NK-92 treated with Interleukin-12 subunit alpha and Interleukin-12 subunit beta, amount 100 ng/mL, for 24 hours (cell line): ENCODE measurements around the gene CCDC7.
"Not testable (repeated sequence)": the region's sequence is repeated elsewhere in the genome, so short reads cannot be mapped to it uniquely, and the experiment has no call there.

Source experiments
- DNase-seq: peaks from one replicate; lab custom pipeline; 2025; lab: John Stamatoyannopoulos, UW

Gene CCDC7

DNA sequence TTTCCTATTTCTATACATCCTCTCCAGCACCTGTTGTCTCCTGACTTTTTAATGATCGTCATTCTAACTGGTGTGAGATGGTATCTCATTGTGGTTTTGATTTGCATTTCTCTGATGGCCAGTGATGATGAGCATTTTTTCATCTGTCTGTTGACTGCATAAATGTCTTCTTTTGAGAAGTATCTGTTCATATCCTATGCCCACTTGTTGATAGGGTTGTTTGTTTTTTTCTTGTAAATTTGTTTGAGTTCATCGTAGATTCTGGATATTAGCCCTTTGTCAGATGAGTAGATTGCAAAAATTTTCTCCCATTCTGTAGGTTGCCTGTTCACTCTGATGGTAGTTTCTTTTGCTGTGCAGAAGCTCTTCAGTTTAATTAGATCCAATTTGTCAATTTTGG is 253.7 kb downstream of the CCDC7 start:
- DNase-seq: not testable (repeated sequence)

DNA sequence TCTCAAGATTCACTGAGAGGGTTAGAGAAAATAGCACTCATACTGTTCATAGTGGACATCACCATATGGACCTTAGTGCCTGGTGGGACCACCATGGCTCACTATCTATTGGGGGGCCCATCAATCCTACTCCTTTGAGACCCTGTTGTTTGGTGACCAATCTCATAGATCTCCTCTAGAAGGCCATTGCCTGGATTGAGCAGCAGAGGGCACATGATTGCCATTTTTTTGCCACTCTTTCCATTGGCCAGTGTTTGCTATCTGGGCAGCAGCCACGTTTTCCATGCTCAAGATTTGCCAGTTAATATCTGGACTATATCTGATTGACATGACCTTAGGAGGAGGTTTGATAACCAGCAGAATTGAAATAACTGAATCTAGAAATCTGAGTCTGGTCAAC is 267.6 kb downstream of the CCDC7 start:
- no peak for DNase-seq

DNA sequence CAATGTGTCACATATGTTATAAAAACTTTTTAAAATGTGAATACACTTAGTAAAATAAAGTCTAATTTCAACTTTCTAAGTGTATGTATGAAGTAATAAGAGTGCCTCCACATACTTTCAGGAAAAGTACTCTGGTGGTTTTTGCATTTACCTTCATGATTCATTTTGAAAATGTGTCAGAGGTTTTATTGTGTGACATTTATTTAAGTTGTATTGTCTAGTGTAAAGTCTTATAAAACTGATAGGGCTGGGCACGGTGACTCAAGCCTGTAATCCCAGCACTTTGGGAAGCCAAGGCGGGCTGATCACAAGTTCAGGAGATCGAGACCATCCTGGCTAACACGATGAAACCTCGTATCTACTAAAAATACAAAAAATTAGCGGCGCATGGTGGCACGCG is 285.6 kb downstream of the CCDC7 start:
- no peak for DNase-seq

DNA sequence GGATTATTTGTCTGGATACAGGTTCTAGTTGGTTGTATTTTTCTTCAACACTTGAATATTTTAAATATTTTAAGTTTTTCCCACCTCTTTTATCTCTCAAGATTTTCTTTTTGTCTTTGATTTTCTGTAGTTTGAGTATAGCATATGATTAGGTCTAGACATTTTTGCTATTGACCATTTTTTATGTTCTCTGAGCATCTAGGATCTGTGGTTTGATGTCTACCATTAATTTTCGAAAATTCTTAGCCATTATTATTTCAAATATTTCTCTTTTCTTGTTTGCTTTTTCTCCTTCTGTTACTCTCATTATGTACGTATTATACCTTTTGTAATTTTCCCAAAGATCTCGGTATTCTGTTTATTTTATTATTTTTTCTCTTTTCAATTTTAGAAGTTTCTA is 293.0 kb downstream of the CCDC7 start:
- DNase-seq: no peak

DNA sequence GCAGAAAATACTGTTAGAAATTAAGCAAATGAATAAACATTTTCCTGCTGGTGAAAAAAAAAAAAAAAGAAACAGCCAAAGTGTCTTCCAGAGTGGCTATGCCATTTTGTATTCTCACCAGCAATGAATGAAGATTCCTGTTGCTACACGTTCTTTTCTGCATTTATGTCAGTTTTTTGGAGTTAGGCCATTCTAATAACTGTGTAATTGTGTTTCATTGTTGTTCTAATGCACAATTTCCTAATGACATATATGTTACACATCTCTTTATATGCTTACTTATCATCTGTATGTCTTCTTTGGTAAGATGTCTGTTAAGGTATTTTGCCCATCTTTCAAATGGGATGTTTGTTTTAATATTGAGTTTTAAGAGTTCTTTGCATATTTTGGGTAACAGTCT is 298.4 kb downstream of the CCDC7 start:
- DNase-seq: no peak

DNA sequence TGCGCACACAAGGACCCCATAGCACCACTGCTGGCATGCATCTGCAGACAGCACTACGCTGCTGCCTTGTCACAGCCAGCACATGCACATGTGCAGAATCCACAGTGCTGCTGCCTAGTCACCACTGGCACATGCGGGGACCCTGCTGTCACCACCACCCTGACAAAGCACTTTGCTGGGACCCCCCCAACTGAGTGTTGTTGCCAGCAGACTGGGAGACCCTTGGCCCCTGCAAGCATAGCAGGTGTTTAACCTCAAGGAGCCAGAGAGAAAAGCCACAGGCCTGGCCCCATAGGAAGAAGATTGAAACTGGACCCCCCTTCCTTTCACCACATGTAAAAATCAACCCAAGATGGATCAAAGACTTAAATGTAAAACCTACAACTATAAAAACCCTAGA is 300.9 kb downstream of the CCDC7 start:
- DNase-seq: no peak

DNA sequence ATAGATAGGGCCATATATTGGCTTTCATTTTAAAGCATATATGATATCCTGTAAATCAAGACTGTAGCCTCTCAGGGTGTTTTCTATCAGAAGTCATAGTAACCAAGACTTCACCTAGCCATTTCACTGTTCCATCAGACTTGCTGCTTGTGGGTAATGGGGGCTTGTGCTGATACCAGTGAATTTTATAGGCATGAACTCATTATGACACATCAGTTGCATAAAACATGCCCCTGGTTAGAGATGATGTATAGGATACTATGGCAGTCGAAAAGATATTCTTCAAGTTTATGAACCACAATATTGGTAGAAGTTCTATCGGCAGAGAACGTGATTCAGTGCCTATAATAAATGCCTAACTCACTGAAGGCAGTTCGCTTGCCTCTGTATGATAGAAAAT is 305.6 kb downstream of the CCDC7 start:
- DNase-seq: no peak

DNA sequence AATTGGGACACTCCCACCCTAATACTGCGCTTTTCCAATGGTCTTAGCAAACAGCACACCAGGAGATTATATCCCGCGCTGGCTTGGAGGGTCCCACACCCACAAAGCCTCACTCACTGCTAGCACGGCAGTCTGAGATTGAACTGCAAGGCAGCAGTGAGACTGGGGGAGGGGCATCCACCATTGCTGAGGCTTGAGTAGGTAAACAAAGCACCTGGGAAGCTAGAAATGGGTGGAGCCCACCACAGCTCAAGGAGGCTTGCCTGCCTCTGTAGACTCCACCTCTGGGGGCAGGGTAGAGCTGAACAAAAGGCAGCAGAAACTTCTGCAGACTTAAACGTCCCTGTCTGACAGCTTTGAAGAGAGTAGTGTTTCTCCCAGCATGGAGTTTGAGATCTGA is 309.0 kb downstream of the CCDC7 start:
- not testable (repeated sequence) for DNase-seq

DNA sequence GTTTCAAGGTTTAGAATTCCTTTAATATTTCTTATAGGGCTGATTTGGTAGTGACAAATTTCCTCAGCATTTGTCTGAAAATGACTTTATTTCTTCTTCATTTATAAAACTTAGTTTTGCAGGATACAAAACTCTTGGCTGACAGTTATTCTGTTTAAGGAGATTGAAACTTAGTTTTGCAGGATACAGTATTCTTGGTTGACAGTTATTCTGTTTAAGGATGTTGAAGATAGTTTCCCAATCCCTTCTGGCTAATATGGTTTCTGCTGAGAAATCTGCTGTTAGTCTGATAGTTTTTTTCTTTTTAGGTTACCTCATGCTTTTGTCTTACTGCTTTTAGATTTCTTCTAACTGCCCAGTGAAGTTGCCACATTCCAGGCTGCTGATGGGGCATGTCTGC is 325.3 kb downstream of the CCDC7 start:
- no peak for DNase-seq

DNA sequence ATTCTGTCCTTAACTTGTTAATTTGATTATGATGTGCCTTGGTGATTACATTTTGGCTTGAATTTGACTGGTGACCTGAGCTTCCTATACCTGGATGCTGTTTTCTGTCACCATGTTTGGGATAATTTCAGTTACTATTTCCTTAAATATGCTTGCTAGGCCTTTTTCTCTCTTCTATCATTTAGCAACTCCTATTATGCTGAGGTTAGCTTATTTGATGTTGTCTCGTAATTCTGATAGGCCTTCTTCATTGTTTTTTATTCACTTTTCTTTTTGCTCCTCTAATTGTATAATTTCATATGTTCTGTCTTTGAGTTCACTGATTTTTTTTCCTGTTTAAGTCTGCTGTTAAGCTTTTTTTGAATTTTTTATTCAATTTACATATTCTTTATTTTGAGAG is 327.2 kb downstream of the CCDC7 start:
- no peak for DNase-seq

DNA sequence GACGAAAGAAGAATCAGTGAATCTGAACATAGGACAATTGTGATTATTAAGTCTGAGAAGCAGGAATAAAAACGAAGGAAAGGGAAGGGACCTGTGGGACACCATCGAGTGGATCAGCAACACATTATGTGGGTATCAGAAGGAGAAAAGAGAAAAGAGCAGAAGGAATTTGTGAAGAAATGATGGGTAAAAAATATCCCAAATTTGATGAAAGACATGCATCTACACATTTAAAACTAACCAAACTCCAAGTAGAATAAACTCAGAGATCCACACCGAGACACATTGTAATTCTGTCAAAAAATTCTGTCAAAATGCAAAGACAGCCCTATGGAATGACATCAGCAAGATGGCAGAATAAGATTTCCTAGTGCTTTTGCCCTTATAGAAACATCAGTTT is 341.0 kb downstream of the CCDC7 start:
- DNase-seq: no peak

DNA sequence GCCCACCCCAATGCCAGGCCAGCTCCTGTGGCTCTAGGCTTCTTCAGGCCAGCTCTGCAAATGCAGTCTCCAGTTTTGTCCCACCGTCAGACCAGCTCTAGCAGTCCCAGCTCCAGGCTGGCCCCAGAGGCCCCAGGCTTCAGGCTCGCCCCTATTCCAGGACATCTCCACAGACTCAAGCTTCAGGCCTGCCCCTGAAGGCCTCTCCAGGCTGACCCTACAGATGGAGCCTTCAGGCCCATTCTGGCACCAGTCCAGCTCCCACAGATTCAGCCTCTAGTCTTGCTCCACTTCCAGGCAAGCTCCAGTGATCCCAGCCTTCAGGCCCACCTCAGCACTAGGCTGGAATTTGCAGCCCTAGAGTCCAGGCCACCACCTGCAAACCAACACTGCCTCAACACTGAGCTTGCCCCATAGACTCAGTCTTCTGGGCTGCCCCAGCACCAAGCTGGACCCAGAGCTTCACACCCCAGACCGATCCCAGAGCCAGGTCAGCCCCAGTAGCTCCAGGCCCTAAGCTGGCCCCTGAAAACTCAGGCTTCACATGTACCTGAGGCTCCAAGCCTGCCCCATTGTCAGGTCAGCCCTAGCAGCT is 341.8 kb downstream of the CCDC7 start:
- DNase-seq: no peak

DNA sequence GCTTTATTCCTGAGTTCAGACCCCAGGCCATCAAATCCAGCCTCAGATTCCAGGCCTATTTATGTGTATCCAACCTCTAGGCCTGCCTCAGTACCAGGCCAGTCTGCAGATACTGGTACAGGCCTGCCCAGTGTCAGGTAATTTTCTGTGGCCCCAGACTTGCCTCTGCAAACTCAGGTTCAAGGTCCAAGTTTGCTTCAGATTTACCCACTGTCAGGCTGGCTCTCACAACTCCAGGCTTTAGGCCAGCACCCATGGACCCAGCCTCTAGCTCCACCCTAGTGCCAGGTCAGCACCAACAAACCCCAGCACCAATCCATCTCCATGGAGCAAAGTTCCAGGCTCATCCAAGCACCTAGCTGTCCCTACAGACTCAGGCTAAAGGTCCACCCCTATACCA is 342.4 kb downstream of the CCDC7 start:
- no peak for DNase-seq

DNA sequence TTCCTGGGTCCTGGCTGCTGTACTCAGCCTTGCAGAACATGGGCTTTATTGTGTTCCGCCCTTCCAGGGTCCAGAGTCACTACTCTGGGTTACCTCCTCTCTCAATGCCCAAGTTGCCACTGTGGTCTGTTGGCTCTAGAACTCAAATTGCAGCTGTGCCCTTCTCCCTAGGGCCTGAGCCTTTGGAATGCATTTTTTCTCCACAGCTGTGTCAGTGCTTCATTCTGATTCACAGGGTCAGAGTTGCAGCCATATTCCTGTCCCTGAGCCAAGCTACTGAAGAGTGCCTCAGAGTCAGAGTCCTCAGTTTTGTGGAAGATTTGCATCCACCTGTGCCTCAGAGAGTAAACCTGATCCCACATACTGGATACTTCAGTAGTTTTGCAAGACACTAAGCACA is 344.5 kb downstream of the CCDC7 start:
- no peak for DNase-seq

DNA sequence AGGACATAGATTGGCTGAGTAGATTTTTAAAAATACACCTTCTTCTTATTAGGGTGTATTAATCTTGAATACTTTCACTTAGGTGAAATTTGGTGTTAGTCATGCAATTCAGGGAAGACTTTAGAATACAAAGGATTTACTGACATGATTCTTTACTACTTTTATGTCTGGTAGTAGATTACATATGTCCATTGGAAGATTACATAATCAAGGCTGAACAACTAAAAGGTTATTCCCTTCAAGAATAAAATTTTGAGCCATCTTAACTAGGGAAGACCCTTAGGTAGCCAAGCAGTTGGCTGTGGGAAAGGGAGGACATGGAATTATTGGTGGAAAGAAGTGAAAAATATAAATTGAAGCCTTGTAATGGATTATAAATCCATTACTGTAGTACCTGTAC is 347.1 kb downstream of the CCDC7 start:
- no peak for DNase-seq

DNA sequence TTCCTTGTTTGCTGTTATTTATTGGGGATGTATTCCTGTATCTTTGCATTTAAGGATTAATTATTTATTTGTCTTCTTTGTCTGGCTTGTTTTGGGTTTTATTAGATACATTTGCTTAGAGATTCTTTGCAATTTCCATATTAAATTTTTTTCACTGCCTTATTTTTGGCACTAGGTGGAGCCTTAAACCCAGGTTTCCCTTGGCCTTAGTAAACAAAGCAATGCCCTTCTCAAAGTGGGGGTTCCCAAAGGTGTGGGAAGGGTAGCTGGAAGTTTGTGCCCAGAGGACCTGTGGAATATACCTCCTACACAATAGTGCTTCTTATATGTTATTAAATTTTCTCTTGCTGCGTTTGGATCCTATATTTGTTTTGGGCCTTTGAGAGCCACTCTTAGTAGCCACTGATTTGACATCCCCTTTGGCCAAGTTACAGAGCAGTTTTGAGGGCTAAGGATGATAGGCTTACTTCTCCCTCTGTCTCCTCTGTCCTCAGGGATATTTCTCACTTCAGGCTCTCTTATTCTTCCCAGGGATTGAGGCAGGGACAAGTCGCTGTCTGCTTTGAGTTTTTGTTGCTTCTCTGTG is 349.8 kb downstream of the CCDC7 start:
- no peak for DNase-seq

DNA sequence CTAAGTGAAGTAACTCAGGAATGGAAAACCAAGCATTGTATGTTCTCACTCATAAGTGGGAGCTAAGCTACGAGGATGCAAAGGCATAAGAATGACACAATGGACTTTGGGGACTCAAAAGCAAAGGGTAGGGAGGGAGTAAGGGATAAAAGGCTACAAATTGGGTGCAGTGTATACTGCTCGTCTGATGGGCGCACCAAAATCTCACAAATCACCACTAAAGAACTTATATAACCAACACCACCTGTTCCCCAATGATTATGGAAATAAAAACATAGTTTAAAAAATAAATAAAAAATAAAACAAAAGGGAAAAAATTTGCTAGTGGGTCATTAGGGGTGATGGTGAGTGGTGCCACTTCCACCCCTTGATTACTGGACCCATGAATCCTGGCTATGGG is 351.5 kb downstream of the CCDC7 start:
- DNase-seq: not testable (repeated sequence)

DNA sequence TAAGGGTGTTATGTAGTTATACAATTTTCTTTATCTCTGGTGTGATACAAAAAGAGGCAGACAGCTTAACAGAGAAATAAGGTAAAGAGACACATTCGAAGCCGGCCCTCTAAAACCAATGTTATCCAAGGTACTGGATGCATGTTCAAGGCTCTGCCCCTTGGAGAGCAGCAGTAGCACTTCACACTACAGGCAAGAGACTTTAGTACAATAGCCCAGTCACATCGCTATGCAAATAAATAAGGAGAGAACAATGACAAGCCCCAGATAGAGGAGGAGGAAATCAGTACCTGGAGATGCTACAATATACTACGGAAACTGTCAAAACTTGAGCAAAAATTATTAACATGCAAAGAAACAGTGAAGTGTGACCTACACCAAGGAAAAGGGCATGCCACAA is 401.0 kb downstream of the CCDC7 start:
- no peak for DNase-seq

DNA sequence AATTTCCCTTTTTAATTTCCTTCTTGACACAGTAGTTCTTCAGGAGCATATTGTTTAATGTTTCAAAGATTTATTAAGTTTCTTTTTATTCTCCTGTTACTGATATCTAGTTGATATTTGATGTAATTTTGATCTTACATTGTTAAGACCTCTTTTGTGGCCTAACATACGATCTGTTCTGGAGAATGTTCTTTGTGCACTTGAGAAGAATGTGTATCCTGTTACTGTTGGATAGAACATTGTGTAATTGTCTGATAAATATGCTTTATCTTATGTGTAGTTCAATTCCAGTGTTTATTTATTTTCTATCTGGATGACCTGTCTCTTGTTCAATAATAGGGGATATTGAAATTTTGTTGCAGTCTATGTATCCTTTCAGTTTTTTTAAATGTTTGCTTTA is 405.4 kb downstream of the CCDC7 start:
- no peak for DNase-seq

DNA sequence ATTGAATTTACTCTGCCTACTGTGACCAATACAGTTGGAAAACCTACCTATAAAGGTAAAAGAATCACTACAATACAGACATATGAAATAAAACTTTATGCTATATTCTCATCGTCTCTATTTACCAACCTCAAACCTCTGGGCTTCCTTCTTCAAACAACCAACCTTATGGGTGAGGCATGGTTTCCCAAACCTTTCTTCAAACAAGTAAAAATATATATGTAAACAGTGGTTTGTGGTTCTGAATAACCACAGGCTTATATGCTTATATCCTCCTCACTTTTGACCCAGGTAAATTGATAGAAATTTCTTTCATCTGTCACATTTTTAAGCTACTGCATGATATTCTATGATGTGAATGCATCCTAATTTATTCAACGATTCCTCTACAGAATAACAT is 408.5 kb downstream of the CCDC7 start:
- DNase-seq: no peak

DNA sequence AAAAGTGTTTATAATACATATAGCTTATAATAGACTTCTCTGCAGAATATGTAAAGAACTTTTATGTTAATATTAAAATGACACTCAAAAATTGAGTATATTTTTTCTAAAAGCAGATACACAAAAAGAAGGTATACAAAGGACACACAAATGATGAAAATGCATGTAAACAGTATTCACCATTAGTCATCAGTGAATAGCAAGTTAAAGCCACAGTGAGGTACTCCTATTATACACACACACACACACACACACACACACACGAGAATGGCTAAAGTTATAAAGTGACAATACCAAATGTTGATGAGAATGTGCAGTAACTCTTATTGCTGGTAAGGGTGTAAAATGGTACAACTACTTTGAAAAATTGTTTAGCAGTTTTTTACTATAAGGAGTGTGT is 419.2 kb downstream of the CCDC7 start:
- DNase-seq: no peak

DNA sequence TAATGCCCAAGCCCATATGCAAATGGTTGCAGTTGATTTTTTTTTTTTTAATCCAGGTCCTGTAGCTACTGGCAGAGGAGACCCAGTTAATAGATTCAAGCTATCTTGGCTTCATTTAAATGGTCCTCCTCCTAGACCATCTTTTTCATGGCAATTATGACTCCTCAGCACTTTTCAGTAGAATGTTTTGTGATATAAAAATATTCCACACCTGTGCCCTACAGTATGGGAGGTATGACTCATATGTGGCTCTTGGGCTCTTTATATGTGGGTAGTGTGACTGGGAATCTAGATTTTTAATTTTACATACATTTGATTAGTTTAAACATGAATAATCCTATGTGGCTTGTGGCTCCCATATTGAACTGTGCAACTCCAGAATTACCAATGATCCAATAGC is 432.0 kb downstream of the CCDC7 start:
- no peak for DNase-seq

DNA sequence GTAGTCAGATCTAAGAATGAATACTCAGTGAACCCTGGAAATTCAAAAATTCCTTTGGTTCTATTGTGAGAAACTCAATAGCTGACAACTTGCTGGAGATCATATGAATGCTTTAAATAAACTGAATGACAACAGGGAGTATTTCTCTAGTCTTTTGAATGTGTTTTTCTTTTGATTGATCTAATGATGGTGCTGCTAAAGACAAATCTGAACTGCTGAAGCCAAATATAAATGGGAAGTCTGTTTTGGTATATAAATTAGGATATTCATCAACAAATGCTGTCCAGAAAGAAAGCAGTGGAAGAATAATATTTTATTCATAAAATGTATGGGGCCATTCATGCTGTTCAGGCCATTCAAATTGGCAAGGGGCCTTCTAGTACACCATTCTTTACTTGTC is 432.7 kb downstream of the CCDC7 start:
- no peak for DNase-seq

DNA sequence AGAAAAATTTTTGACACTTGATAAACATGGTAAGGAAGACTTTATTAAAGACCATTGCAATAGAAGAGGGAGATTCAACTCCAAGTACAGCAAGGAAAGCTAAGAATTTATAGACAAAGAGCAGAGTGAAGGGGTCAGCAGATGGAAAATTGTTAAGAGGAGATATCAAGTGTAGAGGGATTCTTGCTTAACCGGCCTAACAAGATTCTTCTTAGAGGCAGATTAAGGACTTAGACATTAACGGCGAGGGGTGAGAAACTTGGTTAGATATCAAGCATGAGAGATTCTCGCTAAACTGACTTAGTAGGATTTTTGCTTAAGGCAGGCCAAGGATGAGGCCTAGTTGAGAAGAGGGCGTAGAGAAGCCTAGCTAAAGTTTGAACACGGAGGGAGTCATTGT is 436.1 kb downstream of the CCDC7 start:
- DNase-seq: no peak

DNA sequence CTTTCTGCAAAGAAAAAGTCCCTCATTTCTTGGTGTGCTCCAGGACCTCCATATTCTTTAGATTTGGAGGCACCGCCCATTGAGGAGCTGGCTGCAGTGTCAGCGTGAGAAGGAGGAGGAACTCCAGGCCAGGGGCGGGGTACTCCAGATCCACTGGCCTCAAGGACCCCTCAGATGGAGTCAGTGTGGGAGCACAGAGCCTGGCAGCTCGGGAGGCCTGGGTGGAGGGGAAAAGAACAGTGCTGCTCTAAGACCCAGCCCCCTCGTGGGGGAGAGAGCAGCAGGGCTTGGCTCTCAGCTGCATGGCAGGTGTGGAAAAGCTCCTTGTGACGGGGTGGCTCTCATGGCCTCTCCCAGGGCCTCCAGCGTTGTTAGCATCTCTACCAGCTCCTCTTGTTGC is 441.5 kb downstream of the CCDC7 start:
- no peak for DNase-seq
